ENCODE measurements around the gene HOXB6. TPM values are rescaled to one million over a fixed set of nuclear protein-coding genes. Genes with fewer than 3 reads are reported as not detected.

Gene HOXB6
- total RNA-seq, 4 donors from 2014 or later = 34.3 to 98.4 (median 66.7) TPM

DNA sequence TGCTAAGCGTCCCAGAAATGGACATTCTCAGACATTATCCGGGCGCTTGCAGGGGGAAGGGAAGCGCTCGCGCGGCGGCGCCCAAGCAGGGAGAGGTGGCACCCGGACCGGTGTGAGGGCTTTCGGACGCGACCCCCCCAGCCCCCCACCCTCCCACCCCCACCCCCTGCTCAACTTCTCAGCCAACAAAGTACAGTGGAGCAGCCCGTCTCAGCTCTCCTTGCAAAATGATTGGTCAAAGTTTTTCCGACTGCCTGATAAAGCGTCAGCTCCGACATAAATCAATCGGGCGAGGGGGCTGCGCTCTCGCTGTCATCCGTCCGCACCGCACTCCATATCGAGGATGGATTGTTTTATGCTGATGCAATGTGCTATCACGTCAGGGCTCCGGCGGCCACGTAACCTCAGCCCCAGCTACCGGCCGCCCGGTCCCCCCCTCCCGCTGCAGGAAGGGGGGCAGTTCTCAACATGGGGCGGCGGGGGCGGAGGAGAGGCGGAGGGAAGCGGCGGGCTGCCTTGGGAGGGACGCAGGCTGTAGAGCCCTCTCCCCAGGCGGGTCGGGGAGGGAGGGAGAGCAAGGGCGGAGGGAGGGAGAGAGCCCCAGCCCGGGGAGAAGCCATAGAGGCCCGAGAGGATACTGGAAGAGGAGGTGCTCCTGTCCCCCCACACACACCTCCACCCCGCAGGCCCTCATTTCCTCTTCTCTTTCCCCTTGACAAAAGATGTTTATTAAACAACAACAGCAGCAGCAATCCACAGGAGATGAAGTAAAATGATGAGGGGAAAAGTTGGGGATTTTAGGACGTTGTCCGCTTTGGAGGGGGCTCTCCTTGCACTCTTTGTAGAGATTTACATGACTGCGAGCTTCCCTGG, 21.7 kb upstream of the HOXB6 start, which contains the start of gene HOXB9:
TSS of gene HOXB9 (minus strand) at position 114 of the 873 bp plus-strand sequence. CDS start at position 25, 89 bp downstream.
- Histone ChIP-seq H3K36me3 (no peaks in the 10 kb centered on the region), H3K27me3 (peaks cover 0 to 33% of the 10 kb centered on the region in 2 donors), H3K4me1 (peaks cover 8 to 46% (median 11%) of the 10 kb centered on the region in 4 donors), H3K9me3 (no peaks in the 10 kb centered on the region), H3K4me3 (peak within 1 kb of the TSS; percentile 30 to 55 (median 52)), H3K27ac (peak within 1 kb of the TSS; percentile 25 to 82 (median 68))
- TF ChIP-seq POLR2A (IDR thresholded peaks at IDR 0.05) = no peak
- TF ChIP-seq, protein P1, sequence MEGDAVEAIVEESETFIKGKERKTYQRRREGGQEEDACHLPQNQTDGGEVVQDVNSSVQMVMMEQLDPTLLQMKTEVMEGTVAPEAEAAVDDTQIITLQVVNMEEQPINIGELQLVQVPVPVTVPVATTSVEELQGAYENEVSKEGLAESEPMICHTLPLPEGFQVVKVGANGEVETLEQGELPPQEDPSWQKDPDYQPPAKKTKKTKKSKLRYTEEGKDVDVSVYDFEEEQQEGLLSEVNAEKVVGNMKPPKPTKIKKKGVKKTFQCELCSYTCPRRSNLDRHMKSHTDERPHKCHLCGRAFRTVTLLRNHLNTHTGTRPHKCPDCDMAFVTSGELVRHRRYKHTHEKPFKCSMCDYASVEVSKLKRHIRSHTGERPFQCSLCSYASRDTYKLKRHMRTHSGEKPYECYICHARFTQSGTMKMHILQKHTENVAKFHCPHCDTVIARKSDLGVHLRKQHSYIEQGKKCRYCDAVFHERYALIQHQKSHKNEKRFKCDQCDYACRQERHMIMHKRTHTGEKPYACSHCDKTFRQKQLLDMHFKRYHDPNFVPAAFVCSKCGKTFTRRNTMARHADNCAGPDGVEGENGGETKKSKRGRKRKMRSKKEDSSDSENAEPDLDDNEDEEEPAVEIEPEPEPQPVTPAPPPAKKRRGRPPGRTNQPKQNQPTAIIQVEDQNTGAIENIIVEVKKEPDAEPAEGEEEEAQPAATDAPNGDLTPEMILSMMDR (IDR thresholded peaks at IDR 0.05) = no peak
- DNase-seq = peak in 2 of 3 donors; percentile 80 to 81

DNA sequence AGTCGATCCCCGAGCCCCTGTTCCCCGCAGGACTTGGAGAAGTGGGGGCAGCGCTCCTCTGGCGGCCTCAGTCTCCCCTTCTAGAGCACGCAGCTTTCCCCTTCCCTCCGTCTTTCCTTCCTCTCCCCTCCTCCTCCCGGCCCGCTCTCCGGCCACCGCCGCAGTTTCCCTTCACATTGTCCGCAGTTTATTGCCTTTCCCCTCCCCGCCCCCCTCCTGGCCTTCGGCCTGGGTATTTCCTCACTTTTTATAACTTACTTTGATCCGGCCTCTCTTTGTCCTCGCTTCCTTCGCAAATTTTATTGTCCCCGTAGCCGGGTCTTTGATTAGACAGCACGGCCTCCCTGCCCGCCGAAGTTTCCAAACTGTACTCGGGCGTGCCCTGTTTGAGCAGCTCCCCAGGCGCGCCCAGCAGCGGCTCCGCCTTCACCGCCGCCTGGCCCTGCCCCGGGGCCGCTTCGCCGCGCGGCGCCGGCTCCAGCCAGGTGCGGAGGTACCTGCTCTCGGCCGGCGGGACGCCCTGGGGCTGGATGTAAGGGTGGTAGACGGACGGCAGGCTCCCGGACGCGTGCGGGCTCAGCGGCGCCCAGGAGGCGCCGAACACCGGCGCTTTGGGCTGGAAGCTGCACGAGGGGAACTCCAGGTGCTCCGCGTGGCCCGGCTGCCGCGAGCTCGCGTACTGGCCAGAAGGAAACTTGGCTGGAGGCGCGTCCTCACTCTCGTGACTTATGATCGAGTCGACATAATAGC, 20.9 kb upstream of the HOXB6 start:
- peaks cover 6 to 49% (median 11%) of the 10 kb centered on the region in 4 donors for H3K4me1 ChIP-seq
- no peaks in the 10 kb centered on the region for H3K9me3 ChIP-seq
- H3K36me3 ChIP-seq = no peaks in the 10 kb centered on the region
- peaks cover 0 to 33% of the 10 kb centered on the region in 2 donors for H3K27me3 ChIP-seq
- TF ChIP-seq, protein P1 (IDR thresholded peaks at IDR 0.05) = peak in 1 of 6 experiments; percentile 2
- TF ChIP-seq POLR2A (IDR thresholded peaks at IDR 0.05) = peak; percentile 52 to 75
- DNase-seq = peak in 2 of 3 donors; percentile 84 to 90
- H3K4me3 ChIP-seq = peak overlapping the region; percentile 30 to 55 (median 52)
- H3K27ac ChIP-seq = peak overlapping the region; percentile 25 to 82 (median 68)

DNA sequence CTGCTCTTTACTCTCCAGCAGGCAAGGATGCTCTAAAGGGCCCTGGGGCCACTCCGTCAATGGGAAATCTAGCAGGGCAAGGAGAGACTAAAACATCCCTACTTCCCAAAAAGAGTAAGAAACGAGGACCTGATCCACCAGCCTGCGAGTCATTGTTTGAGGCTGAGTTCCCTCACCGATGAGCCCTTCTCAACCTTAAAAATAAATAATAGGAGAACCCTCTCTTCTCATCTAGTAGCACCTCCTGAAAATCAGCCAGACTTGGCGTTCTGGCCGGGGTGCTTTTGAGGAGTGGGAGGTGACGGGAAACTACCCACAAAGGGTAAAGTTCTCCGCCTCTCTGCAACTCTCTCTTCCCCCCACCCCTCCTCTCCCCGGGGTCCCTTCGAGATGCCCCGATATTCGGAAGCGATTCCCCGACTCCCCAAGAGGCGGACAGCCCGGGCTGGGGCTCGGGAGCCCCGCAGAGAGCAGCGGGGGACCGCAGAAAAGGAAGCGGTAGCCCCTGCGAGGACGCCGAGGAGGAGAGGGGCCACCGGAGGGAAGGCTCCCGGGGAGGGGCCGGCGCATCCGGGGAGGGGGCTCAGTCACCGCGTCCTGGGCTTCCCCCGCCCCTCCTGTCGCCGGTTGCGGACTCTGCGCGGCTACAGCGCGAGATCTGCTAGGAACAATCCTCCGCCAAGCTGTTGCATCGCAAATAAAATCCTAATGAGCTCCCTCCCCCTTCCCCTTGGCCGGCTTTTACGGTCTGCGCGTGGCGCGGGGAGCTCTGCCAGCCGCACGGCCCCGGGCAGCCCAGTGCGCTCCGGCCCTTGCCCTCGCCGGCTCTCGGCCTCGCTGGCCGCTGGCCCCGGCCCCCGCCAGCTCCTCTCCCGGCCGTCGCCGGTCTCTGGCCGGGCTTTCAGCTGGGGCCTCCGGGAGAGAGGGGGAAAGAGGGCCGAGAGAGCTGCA, 20.0 kb upstream of the HOXB6 start:
- peak in 1 of 3 donors; percentile 73 for DNase-seq
- peak overlapping the region; percentile 25 to 82 (median 68) for H3K27ac ChIP-seq
- H3K4me1 ChIP-seq = peaks cover 6 to 58% (median 11%) of the 10 kb centered on the region in 4 donors
- TF ChIP-seq, protein P1 (IDR thresholded peaks at IDR 0.05) = no peak
- TF ChIP-seq POLR2A (IDR thresholded peaks at IDR 0.05) = no peak
- no peaks in the 10 kb centered on the region for H3K36me3 ChIP-seq
- peak overlapping the region; percentile 30 to 55 (median 52) for H3K4me3 ChIP-seq
- peaks cover 0 to 33% of the 10 kb centered on the region in 2 donors for H3K27me3 ChIP-seq
- H3K9me3 ChIP-seq = no peaks in the 10 kb centered on the region

DNA sequence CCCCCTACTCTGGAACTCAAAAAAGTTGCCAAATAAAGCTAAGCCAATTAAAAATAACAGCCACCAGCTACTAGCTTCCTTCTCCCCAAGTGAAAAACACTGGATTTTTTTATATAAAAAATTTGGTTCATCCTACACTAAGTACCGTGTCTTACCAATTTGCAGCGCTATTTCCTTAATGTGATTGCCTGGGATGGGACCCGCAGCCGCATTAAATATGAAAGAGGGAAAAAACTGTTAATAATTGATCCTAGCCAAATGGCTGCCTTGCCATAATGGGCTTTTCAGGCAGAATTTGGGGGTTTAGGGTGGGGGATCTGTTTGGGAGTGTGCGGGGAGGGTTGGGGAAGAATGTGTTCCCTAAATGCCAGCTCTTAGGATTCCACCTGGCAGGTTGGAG, 19.3 kb upstream of the HOXB6 start:
- TF ChIP-seq, protein P1 (IDR thresholded peaks at IDR 0.05) = no peak
- no peak for DNase-seq
- H3K4me1 ChIP-seq = peaks cover 6 to 61% (median 11%) of the 10 kb centered on the region in 4 donors
- H3K27ac ChIP-seq = peak overlapping the region in 2 of 4 donors; percentile 63 to 73
- H3K27me3 ChIP-seq = peaks cover 0 to 27% of the 10 kb centered on the region in 2 donors
- no peaks in the 10 kb centered on the region for H3K36me3 ChIP-seq
- peak overlapping the region in 1 of 4 donors; percentile 55 for H3K4me3 ChIP-seq
- H3K9me3 ChIP-seq = no peaks in the 10 kb centered on the region
